Measurements from ENCODE around the gene MAT2B. TPM values are rescaled to one million over a fixed set of nuclear protein-coding genes. Genes with fewer than 3 reads are reported as not detected.

Gene MAT2B
- total RNA-seq = 58.1 and 69.9 TPM in 2 replicates

DNA sequence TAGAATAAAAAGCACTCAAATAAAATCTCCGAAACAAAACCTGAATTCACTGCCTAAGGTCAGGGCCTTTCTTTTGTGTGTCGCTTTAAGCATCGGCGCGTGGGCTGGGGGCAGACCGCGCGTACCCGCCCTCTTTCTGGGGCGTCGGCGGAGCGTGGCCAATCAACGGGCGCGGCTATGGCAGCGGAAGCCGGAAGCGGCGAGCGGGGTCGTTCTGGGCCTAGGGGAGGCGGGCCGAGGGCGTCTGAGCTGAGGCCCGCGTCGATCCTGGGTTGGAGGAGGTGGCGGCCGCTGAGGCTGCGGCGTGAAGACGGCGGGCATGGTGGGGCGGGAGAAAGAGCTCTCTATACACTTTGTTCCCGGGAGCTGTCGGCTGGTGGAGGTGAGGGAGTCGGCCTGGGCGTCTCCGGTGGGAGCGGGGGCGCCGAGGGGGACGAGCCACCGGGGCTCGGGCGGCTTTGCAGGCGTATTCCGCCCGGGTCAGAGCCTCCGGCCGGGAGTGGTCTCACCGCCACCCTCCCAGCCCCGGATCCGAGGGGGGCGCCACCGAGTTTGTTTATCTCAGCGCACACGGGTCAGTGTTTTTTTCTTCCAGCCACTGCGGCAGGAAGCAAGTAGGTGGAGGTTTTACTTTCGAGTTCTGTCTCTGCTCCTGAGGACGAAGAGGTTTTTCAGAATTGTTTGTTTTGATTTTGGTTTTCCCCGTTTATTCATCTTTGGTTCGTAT, at the start of gene MAT2B:
Gene MAT2B (plus strand): TSS at position 252 of the 727 bp plus-strand sequence. CDS start 68 bp downstream, at position 320.

DNA sequence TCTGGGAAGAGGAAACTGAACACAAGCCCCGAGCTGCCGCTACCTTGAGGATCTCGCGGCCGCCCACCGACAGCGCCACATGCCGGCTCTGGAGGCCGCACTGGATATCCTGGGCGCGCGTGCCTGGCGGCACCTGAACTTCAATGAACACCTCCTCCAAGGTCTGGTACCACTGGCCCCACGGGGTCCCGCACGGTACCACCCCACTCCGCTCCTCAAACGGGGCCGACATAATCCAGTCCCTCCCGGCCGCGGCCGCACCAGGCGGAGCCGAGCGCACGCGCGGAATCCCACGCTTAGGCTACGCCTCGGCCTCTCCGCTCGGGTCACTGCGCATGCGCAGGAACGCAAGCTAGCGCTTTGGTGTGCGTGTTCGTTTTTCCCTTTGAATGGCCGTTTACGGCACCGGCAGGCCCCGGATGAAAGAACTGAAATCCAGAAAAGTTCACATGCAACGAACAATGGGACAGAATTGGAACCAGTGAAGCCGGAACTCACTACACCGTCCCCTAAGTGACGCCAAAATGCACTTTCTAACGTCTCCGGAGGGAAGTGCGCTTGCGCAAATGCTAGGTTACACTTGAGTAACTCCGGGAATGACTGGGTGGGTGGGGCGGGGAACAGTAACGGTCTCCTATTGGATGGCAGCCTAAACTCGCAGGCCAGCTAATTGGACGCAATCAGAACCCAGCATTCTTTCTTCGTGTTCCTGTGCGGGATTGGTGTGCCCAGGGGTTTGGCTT, 45.4 kb upstream of the MAT2B start, which contains the start of gene NUDCD2:
Gene NUDCD2 (minus strand): TSS at position 284 of the 743 bp plus-strand sequence. CDS start 52 bp downstream, at position 232.

DNA sequence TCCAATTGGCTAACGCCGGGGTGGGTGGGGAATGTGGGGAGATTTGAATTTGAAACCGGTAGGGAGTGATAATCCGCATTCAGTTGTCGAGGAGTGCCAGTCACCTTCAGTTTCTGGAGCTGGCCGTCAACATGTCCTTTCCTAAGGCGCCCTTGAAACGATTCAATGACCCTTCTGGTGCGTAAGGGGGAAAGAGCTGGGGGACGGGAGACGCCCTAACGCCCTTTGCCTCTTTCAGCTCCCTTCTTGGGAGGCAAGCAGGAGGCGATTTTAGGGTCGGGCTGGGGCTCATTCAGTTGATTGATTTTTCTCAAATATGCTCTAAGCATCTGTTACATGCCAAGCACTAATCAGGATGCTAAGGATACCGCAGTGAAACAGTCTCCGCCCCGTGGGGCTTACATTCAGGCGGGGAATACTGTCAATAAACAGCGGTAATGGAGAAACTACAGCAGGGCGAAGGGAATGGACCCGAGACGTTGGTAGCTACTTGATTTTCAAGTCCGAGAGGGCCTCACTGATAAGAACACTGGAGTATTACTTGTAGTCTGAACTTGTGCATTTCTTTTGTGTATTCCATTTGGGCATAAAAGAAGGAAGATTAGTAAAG, 44.8 kb upstream of the MAT2B start, which contains the start of gene HMMR:
Gene HMMR (plus strand): TSS at position 71 of the 610 bp plus-strand sequence. CDS start 61 bp downstream, at position 132.

Other genes with a start within 250 kb of the MAT2B start
- gene CCNG1, start 68.0 kb upstream of the MAT2B start, total RNA-seq = 102 and 159 TPM in 2 replicates
- 7.4 and 11.3 TPM in 2 replicates for gene NUDCD2, start 45.5 kb upstream of the MAT2B start, total RNA-seq
- 0.34 and 0.50 TPM in 2 replicates for gene HMMR, start 45.0 kb upstream of the MAT2B start, total RNA-seq